Adrenal gland (tissue), 5 donors: Measurements from ENCODE around the gene CCHCR1.

Source experiments
- CTCF ChIP-seq, 6 experiments: fragments of 450-650 bp in 4 of 6; fragments of 200-600 bp in 2 of 6; sonication (generic) in 1 of 6; IDR thresholded peaks; 1 replicate in 5 of 6; 2 replicates in 1 of 6; pipeline versions ENCODE4 v1.5.1 to v1.8.0; 2016 to 2021; ENCODE audit warnings: antibody characterized with exemption in 6 of 6, mild to moderate bottlenecking in 2 of 6, moderate library complexity in 1 of 6
- POLR2A ChIP-seq, 2 donors: fragments of 450-650 bp; IDR thresholded peaks; one replicate each; pipeline ENCODE4 v1.6.1; 2017; ENCODE audit warnings: antibody characterized with exemption in 2 of 2, mild to moderate bottlenecking in 2 of 2, moderate library complexity in 1 of 2
- donor health status: DM: no; HTN: no; CAD: no.

- no peak for TF ChIP-seq CTCF (IDR thresholded peaks at IDR 0.05)
- no peak for TF ChIP-seq POLR2A (IDR thresholded peaks at IDR 0.05)
Observed at GRCh38 chr6:31178143-31179041, 20.8 kb upstream of the CCHCR1 start.
